IPS-11a (cell line): ENCODE data around the gene CELF2.

Experiments
- H3K4me3 ChIP-seq: one replicate; pipeline ENCODE4 v1.5.1; 2013; ENCODE audit warnings: low read depth, low read length, control low read depth

Gene CELF2

GRCh38 chr10:11020548-11020942, 2.9 kb downstream of the CELF2 start:
- no peak overlapping the region for H3K4me3 ChIP-seq

GRCh38 chr10:11022213-11022612, 4.5 kb downstream of the CELF2 start:
- H3K4me3 ChIP-seq: no peak overlapping the region

GRCh38 chr10:11023009-11023953, 5.6 kb downstream of the CELF2 start:
- H3K4me3 ChIP-seq: no peak overlapping the region

GRCh38 chr10:11024596-11024995, 6.9 kb downstream of the CELF2 start:
- H3K4me3 ChIP-seq: no peak overlapping the region

- no peak overlapping the region for H3K4me3 ChIP-seq
These were observed 8.3 kb downstream of the CELF2 start for GRCh38 chr10:11025978-11026377.

GRCh38 chr10:11026773-11027172, 9.1 kb downstream of the CELF2 start:
- no peak overlapping the region for H3K4me3 ChIP-seq

- no peak overlapping the region for H3K4me3 ChIP-seq
These were observed 17.1 kb downstream of the CELF2 start for GRCh38 chr10:11034762-11035161.

GRCh38 chr10:11035301-11035991, 17.8 kb downstream of the CELF2 start:
- no peak overlapping the region for H3K4me3 ChIP-seq

- no peak overlapping the region for H3K4me3 ChIP-seq
These were observed 18.8 kb downstream of the CELF2 start for GRCh38 chr10:11036424-11037011.

GRCh38 chr10:11037991-11038390, 20.3 kb downstream of the CELF2 start:
- no peak overlapping the region for H3K4me3 ChIP-seq

- H3K4me3 ChIP-seq: no peak overlapping the region
These were observed 24.7 kb downstream of the CELF2 start for GRCh38 chr10:11042357-11042756.

GRCh38 chr10:11043039-11043438, 25.4 kb downstream of the CELF2 start:
- no peak overlapping the region for H3K4me3 ChIP-seq

GRCh38 chr10:11043446-11044127, 25.9 kb downstream of the CELF2 start:
- no peak overlapping the region for H3K4me3 ChIP-seq

- no peak overlapping the region for H3K4me3 ChIP-seq
These were observed 27.8 kb downstream of the CELF2 start for GRCh38 chr10:11045487-11045886.

GRCh38 chr10:11045995-11046775, 28.5 kb downstream of the CELF2 start:
- no peak overlapping the region for H3K4me3 ChIP-seq

- H3K4me3 ChIP-seq: no peak overlapping the region
These were observed 29.1 kb downstream of the CELF2 start for GRCh38 chr10:11046776-11047160.

- H3K4me3 ChIP-seq: no peak overlapping the region
These were observed 31.1 kb downstream of the CELF2 start for GRCh38 chr10:11048707-11049278.

GRCh38 chr10:11049806-11050205, 32.1 kb downstream of the CELF2 start:
- H3K4me3 ChIP-seq: no peak overlapping the region

- H3K4me3 ChIP-seq: no peak overlapping the region
These were observed 32.9 kb downstream of the CELF2 start for GRCh38 chr10:11050301-11051287.
